Activated CD8-positive, alpha-beta memory T cell treated with anti-CD3 and anti-CD28 coated beads for 1 hour (primary cell): ENCODE measurements around the gene TNFSF10.
A peak's percentile ranks its signal among the peaks of the same experiment; 100 is the strongest.

Experiments
- DNase-seq, 2 donors: peaks; one replicate each; pipeline ENCODE4 v3.0.0-alpha.2; 2020; ENCODE audit warnings: low read depth in 1 of 2; ENCODE audit errors: extremely low read depth in 1 of 2

The TNFSF10 gene

GRCh38 chr3:172518929-172519640 is 4.1 kb downstream of the TNFSF10 start:
- no peak for DNase-seq

GRCh38 chr3:172517859-172518466 is 5.3 kb downstream of the TNFSF10 start:
- DNase-seq = no peak

GRCh38 chr3:172516318-172517214 is 6.7 kb downstream of the TNFSF10 start:
- no peak for DNase-seq

GRCh38 chr3:172515130-172515918 is 7.9 kb downstream of the TNFSF10 start:
- DNase-seq = no peak

- DNase-seq = no peak
These were observed 8.6 kb downstream of the TNFSF10 start for GRCh38 chr3:172514678-172515077.

GRCh38 chr3:172513488-172513887 is 9.7 kb downstream of the TNFSF10 start:
- DNase-seq = no peak

GRCh38 chr3:172511783-172512762 is 11.2 kb downstream of the TNFSF10 start:
- no peak for DNase-seq

GRCh38 chr3:172506094-172506493 is 17.1 kb downstream of the TNFSF10 start:
- no peak for DNase-seq

- no peak for DNase-seq
These were observed 21.7 kb downstream of the TNFSF10 start for GRCh38 chr3:172501540-172501939.

GRCh38 chr3:172490198-172490669 is 33.0 kb downstream of the TNFSF10 start:
- DNase-seq = peak; percentile 38 to 70

GRCh38 chr3:172478116-172478515 is 45.1 kb downstream of the TNFSF10 start:
- no peak for DNase-seq

- DNase-seq = no peak
These were observed 46.9 kb downstream of the TNFSF10 start for GRCh38 chr3:172476347-172476746.

GRCh38 chr3:172475703-172476102 is 47.5 kb downstream of the TNFSF10 start:
- DNase-seq = no peak

GRCh38 chr3:172471903-172472302 is 51.3 kb downstream of the TNFSF10 start:
- no peak for DNase-seq

- no peak for DNase-seq
These were observed 52.6 kb downstream of the TNFSF10 start for GRCh38 chr3:172470588-172470987.

- no peak for DNase-seq
These were observed 55.9 kb downstream of the TNFSF10 start for GRCh38 chr3:172467170-172467824.

- DNase-seq = no peak
These were observed 56.6 kb downstream of the TNFSF10 start for GRCh38 chr3:172466553-172467130.

GRCh38 chr3:172465281-172465680 is 57.9 kb downstream of the TNFSF10 start:
- DNase-seq = no peak

- no peak for DNase-seq
These were observed 58.9 kb downstream of the TNFSF10 start for GRCh38 chr3:172464306-172464705.
